ENCODE results near the gene MSH5.

DNA sequence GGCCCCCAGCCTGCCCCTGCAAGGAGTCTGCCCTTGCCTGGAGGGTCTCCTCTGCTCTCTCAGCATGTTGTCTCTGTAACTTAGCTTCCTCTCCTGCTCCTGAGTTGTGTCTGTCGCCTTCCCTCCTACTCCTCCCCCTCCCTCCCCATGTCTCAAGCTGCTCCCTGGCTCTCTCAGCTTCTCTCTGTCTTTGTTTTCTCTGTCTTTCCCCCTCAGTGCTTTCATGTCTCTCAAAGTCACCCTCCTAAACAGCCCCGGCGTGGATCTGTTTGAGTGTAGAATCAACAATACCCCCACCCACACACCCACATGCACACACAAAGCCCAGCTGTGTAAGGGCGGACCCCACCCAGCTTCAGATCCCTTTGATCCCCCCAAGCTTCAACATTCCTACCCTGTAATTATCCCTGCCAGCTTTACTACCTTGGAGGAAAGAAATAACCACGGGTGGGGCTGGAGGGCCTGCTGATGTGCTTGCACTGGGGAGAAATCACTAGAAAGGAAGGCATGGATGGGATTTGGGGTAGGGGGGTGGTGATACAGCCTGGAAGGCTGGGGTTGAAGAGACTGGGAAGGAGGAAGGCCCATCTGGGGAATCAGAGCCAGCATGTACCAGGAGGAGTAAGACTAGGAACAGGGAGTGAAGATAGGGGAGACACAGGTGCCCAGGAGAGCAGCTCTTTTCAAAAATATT lies 25.7 kb upstream of the MSH5 start:
- TF ChIP-seq POLR2A (IDR thresholded peaks at IDR 0.05): no peak
- TF ChIP-seq, protein P1, sequence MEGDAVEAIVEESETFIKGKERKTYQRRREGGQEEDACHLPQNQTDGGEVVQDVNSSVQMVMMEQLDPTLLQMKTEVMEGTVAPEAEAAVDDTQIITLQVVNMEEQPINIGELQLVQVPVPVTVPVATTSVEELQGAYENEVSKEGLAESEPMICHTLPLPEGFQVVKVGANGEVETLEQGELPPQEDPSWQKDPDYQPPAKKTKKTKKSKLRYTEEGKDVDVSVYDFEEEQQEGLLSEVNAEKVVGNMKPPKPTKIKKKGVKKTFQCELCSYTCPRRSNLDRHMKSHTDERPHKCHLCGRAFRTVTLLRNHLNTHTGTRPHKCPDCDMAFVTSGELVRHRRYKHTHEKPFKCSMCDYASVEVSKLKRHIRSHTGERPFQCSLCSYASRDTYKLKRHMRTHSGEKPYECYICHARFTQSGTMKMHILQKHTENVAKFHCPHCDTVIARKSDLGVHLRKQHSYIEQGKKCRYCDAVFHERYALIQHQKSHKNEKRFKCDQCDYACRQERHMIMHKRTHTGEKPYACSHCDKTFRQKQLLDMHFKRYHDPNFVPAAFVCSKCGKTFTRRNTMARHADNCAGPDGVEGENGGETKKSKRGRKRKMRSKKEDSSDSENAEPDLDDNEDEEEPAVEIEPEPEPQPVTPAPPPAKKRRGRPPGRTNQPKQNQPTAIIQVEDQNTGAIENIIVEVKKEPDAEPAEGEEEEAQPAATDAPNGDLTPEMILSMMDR (IDR thresholded peaks at IDR 0.05): no peak
